ENCODE results near the gene DOCK3. TPM values are rescaled to one million over a fixed set of nuclear protein-coding genes. Genes with fewer than 3 reads are reported as not detected.

Gene DOCK3
- total and polyA plus RNA-seq, 10 of the 15 experiments (the other 5 are each of a cell fraction or from before 2014, with no cell fraction given) = 0.02 to 0.52 (median 0.04) TPM; not detected in 5

DNA sequence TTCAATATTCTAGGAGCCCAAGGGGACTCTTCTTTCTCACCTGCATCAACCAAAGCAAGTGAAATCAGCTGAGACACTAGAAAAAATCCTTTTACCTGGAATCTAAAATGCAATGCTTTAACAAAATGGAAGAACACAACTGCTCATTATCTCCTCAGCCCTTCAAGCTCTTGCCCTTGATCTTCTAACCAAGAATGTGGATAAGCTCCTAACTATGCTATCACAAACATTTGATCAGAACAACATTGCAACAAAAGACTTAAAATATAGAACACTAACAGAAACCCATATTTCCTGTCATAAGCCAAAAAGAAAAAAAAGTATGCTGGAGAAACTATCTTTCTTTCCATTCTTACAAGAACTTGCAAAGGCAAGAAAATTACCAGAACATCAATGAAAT, 728.9 kb downstream of the DOCK3 start:
- ATAC-seq = no peak
- intact Hi-C loops (cut with micrococcal nuclease; ENCODE audit: unreplicated experiment) (no loop called here), in situ Hi-C loops (cut with MboI) (no loop called here)
- Histone ChIP-seq H3K36me3 (ENCODE audit: control insufficient read depth in 2 of 2, insufficient read depth in 2 of 2, low read length in 1 of 2) (peaks cover 10 to 34% of the 10 kb centered on the region in 2 experiments), H3K4me1 (ENCODE audit: control insufficient read depth, insufficient read depth, low read length) (no peaks in the 10 kb centered on the region), H3K4me3 (no peak overlapping the region), H3K9me3 (replicated peaks; ENCODE audit: control insufficient read depth, insufficient read depth, low read length) (no peaks in the 10 kb centered on the region), H2AFZ (ENCODE audit: control insufficient read depth, low read depth, low read length) (no peak overlapping the region), H3K4me2 (ENCODE audit: control insufficient read depth, insufficient read depth) (no peak overlapping the region), H4K20me1 (ENCODE audit: control insufficient read depth, insufficient read depth) (no peaks in the 10 kb centered on the region), H3K27ac (ENCODE audit: control insufficient read depth, insufficient read depth) (no peak overlapping the region), H3K79me2 (ENCODE audit: control insufficient read depth, insufficient read depth, low read length) (no peaks in the 10 kb centered on the region), H3K27me3 (replicated peaks in 1 of 2; ENCODE audit: control insufficient read depth in 2 of 2, insufficient read depth in 2 of 2, low read length in 1 of 2) (no peaks in the 10 kb centered on the region), H3K9ac (ENCODE audit: control insufficient read depth, insufficient read depth, low read length) (no peak overlapping the region)
- TF ChIP-seq KLF5 (IDR thresholded peaks at IDR 0.05; ENCODE audit: partially characterized antibody) (no peak), POLR2AphosphoS2 (IDR thresholded peaks at IDR 0.05; ENCODE audit: low read depth, low read length) (no peak), ASH2L (IDR thresholded peaks at IDR 0.05; ENCODE audit: borderline replicate concordance, low read depth) (no peak)
- RAD21 ChIA-PET (ENCODE audit: unreplicated experiment) = no interaction called here
- BruUV-seq (replicated peaks) = no TSS peak
- CTCF ChIA-PET = interaction anchor here (1.6 kb wide), 1 partner anchor 31 kb away, joined by 4 read pairs; no protein-coding TSS in a partner anchor
- FAIRE-seq = no peak
- SMC1A ChIA-PET (ENCODE audit: uncharacterized antibody, unreplicated experiment) = interaction anchor here (0.6 kb wide), 1 partner anchor 256 kb away, joined by 4 read pairs; no protein-coding TSS in a partner anchor
- DNase-seq (ENCODE audit: low read depth, low spot score) = no peak
- POLR2A ChIA-PET = no interaction called here

DNA sequence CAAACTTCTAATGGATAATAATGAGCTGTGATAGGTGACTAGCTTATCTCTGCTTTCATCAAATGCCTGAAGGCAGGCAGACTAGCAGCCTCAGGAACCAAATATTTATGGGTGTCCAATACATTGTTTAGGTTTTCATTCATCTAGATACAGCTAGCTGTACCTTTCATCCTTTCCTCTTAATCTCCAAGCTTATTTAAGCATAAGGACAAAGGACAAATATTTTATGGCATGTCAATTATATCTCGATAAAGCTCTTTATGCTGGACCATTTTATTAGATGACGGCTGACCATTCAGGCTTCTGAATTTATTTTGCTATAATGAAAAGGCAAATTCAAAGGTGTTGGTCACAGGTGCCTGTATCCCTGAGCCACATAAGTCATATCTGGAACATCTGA, 733.3 kb downstream of the DOCK3 start:
- FAIRE-seq (no peak), DNase-seq (ENCODE audit: low read depth, low spot score) (no peak), ATAC-seq (no peak)
- Histone ChIP-seq H3K27ac (ENCODE audit: control insufficient read depth, insufficient read depth) (no peak overlapping the region), H3K36me3 (ENCODE audit: control insufficient read depth in 2 of 2, insufficient read depth in 2 of 2, low read length in 1 of 2) (peaks cover 8 to 24% of the 10 kb centered on the region in 2 experiments), H3K4me3 (no peak overlapping the region), H3K9ac (ENCODE audit: control insufficient read depth, insufficient read depth, low read length) (no peak overlapping the region), H2AFZ (ENCODE audit: control insufficient read depth, low read depth, low read length) (no peak overlapping the region), H3K27me3 (replicated peaks in 1 of 2; ENCODE audit: control insufficient read depth in 2 of 2, insufficient read depth in 2 of 2, low read length in 1 of 2) (no peaks in the 10 kb centered on the region), H3K4me1 (ENCODE audit: control insufficient read depth, insufficient read depth, low read length) (no peaks in the 10 kb centered on the region), H3K4me2 (ENCODE audit: control insufficient read depth, insufficient read depth) (no peak overlapping the region), H4K20me1 (ENCODE audit: control insufficient read depth, insufficient read depth) (no peaks in the 10 kb centered on the region), H3K79me2 (ENCODE audit: control insufficient read depth, insufficient read depth, low read length) (no peaks in the 10 kb centered on the region), H3K9me3 (replicated peaks; ENCODE audit: control insufficient read depth, insufficient read depth, low read length) (no peaks in the 10 kb centered on the region)
- in situ Hi-C loops (cut with MboI) (no loop called here), intact Hi-C loops (cut with micrococcal nuclease; ENCODE audit: unreplicated experiment) (no loop called here)
- WGBS (ENCODE audit: insufficient coverage, insufficient replicate concordance, low lambda C conversion rate, missing lambda C conversion rate) = 97% methylated on average over 2 of the region's 2 CpGs
- ChIA-PET POLR2A (interaction anchor here (0.6 to 1.2 kb wide), 2 partner anchors 16 to 17 kb away, joined by 3 to 4 read pairs; no protein-coding TSS in a partner anchor), CTCF (interaction anchor here (1.2 kb wide), 1 partner anchor 18 kb away, joined by 5 read pairs; no protein-coding TSS in a partner anchor), SMC1A (ENCODE audit: uncharacterized antibody, unreplicated experiment) (no interaction called here), RAD21 (ENCODE audit: unreplicated experiment) (no interaction called here)
- no peak for TF ChIP-seq NRF1 (conservative IDR thresholded peaks at IDR 0.05; ENCODE audit: low read depth, low read length)
- no peak for TF ChIP-seq RB1 (IDR thresholded peaks at IDR 0.05; ENCODE audit: borderline replicate concordance)
- TF ChIP-seq, protein P1, sequence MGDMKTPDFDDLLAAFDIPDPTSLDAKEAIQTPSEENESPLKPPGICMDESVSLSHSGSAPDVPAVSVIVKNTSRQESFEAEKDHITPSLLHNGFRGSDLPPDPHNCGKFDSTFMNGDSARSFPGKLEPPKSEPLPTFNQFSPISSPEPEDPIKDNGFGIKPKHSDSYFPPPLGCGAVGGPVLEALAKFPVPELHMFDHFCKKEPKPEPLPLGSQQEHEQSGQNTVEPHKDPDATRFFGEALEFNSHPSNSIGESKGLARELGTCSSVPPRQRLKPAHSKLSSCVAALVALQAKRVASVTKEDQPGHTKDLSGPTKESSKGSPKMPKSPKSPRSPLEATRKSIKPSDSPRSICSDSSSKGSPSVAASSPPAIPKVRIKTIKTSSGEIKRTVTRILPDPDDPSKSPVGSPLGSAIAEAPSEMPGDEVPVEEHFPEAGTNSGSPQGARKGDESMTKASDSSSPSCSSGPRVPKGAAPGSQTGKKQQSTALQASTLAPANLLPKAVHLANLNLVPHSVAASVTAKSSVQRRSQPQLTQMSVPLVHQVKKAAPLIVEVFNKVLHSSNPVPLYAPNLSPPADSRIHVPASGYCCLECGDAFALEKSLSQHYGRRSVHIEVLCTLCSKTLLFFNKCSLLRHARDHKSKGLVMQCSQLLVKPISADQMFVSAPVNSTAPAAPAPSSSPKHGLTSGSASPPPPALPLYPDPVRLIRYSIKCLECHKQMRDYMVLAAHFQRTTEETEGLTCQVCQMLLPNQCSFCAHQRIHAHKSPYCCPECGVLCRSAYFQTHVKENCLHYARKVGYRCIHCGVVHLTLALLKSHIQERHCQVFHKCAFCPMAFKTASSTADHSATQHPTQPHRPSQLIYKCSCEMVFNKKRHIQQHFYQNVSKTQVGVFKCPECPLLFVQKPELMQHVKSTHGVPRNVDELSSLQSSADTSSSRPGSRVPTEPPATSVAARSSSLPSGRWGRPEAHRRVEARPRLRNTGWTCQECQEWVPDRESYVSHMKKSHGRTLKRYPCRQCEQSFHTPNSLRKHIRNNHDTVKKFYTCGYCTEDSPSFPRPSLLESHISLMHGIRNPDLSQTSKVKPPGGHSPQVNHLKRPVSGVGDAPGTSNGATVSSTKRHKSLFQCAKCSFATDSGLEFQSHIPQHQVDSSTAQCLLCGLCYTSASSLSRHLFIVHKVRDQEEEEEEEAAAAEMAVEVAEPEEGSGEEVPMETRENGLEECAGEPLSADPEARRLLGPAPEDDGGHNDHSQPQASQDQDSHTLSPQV (IDR thresholded peaks at IDR 0.05) = no peak
- TF ChIP-seq PAX8 (IDR thresholded peaks at IDR 0.05) = no peak
- TF ChIP-seq HSF1 (IDR thresholded peaks at IDR 0.05; ENCODE audit: low read depth, low read length) = no peak
- no peak for TF ChIP-seq EED (IDR thresholded peaks at IDR 0.05; ENCODE audit: low read depth)
- no TSS peak for BruUV-seq (replicated peaks)
